NB4 (cell line): Measurements from ENCODE around the gene MGMT.

Experiments used
- DNase-seq: peaks from one replicate; pipeline ENCODE4 v3.0.0; 2010; ENCODE audit warnings: low read depth
- H3K4me3 ChIP-seq: one replicate; pipeline ENCODE4 v1.5.1; 2011; ENCODE audit warnings: mild to moderate bottlenecking, low read depth, low read length, moderate library complexity
- MAX ChIP-seq: IDR thresholded peaks from 2 replicates; pipeline ENCODE4 v1.6.1; 2011; ENCODE audit warnings: low read depth, low read length
- MYC ChIP-seq: IDR thresholded peaks from 2 replicates; pipeline ENCODE4 v1.6.1; 2011; ENCODE audit warnings: low read depth, low read length
- POLR2A ChIP-seq: IDR thresholded peaks from 2 replicates; pipeline ENCODE4 v1.6.1; 2011; ENCODE audit warnings: mild to moderate bottlenecking; ENCODE audit not compliant: insufficient read length; ENCODE audit errors: extremely low read depth
- TF ChIP-seq, protein P1 (sequence below): IDR thresholded peaks from one replicate; pipeline ENCODE4 v1.5.1; 2012; ENCODE audit warnings: low read depth, low read length

MGMT gene

GRCh38 chr10:129440722-129441316, 26.2 kb upstream of the MGMT start:
- DNase-seq: no peak
- TF ChIP-seq MAX (no peak), POLR2A (no peak), MYC (no peak)
- TF ChIP-seq, protein P1, sequence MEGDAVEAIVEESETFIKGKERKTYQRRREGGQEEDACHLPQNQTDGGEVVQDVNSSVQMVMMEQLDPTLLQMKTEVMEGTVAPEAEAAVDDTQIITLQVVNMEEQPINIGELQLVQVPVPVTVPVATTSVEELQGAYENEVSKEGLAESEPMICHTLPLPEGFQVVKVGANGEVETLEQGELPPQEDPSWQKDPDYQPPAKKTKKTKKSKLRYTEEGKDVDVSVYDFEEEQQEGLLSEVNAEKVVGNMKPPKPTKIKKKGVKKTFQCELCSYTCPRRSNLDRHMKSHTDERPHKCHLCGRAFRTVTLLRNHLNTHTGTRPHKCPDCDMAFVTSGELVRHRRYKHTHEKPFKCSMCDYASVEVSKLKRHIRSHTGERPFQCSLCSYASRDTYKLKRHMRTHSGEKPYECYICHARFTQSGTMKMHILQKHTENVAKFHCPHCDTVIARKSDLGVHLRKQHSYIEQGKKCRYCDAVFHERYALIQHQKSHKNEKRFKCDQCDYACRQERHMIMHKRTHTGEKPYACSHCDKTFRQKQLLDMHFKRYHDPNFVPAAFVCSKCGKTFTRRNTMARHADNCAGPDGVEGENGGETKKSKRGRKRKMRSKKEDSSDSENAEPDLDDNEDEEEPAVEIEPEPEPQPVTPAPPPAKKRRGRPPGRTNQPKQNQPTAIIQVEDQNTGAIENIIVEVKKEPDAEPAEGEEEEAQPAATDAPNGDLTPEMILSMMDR: no peak
- no peak overlapping the region for H3K4me3 ChIP-seq

DNA sequence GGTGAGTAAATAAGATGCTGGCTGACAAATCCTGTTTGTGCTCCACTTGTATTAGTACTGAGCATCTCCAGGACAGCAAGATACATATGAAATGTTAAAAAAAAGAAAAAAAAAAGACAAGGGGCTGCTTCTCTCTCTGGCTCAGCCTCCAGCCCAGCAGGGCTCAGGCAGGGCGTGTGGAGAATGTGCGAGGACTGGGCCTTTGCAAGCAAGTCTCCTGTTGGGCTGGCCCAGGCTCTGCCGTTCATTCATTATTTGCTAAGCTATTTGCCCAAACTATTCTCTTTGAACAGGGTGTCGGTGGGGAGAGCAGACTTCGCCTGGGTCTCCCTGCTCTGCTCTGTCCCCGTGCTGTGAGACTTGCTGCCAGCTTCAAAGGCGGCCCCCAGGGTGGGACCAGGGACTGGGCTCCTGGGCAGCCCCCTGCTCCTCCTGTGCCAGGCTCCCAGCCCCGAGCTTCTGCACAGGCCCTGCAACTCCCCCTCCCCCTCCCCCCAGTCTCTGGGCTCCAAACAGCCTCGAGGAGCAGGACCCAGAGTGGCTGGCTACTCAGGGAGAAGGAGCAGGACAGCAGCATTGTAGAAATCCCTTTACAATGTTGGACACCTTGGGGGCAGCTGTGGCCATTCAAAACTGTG, 25.6 kb upstream of the MGMT start:
- no peak for TF ChIP-seq MYC
- TF ChIP-seq POLR2A: no peak

GRCh38 chr10:129442866-129443265, 24.2 kb upstream of the MGMT start:
- no peak overlapping the region for H3K4me3 ChIP-seq
- no peak for TF ChIP-seq MYC
- TF ChIP-seq MAX: no peak
- TF ChIP-seq, protein P1: no peak
- TF ChIP-seq POLR2A: no peak
- no peak for DNase-seq

More for the DNA sequence above, 25.6 kb upstream of the MGMT start:
- H3K4me3 ChIP-seq: no peak overlapping the region
- DNase-seq: no peak

DNA sequence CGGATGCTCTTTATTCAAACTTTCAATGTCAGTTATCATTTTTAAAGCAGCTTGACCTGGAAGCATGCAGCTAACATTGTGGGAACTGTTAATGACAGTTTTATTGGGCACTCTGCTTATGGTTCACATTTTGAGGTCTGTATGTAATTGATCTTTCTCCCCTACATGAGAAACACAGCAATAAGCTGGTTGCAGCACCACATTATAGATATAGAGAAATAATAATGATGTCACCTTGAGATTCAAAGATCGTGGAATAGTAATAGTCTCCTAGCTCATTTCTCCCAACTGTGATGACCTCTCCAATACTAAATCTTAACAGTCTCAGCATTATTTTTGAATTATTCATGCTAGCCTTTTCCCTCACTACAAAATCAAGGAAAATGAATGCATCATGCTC, 22.7 kb upstream of the MGMT start:
- DNase-seq: no peak
- H3K4me3 ChIP-seq: no peak overlapping the region
- no peak for TF ChIP-seq MAX
- TF ChIP-seq MYC: no peak
- TF ChIP-seq POLR2A: no peak
- TF ChIP-seq, protein P1: no peak

DNA sequence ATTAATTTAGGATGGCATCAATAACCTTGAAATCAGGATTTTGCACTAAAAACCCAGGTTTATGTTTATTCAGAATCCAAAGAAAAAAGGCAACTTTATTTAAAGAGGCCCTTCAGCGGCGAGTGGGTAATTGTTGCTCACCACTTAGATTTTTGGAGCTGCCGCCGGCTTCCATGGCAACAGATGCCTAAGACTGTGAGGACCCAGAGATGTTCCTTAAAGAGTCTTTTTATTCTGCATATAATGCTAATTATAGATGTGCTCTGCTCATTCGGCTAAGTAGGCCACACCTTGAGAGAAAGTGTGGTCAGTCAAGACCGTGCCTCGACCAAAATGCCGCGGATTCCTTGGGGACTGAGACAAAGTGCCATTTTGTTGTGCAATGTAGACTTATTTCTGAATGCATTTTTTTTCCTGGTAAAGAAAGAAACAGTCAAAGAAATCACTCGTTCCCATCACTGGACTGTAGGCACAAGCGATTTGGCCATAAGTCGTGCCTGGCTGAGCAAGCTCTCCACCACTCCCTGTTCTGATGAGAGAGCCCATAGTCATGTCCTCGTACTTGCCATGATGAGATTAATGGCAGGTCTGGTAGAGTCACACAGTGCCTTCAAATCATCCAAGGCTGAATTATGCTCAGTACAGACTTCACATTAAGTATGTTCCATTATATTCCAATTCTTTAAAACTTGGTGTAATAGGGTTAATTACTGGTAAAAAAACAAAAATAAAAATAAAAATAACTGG, 21.4 kb upstream of the MGMT start:
- TF ChIP-seq, protein P1: no peak
- no peak for TF ChIP-seq MYC
- H3K4me3 ChIP-seq: no peak overlapping the region
- DNase-seq: no peak

DNA sequence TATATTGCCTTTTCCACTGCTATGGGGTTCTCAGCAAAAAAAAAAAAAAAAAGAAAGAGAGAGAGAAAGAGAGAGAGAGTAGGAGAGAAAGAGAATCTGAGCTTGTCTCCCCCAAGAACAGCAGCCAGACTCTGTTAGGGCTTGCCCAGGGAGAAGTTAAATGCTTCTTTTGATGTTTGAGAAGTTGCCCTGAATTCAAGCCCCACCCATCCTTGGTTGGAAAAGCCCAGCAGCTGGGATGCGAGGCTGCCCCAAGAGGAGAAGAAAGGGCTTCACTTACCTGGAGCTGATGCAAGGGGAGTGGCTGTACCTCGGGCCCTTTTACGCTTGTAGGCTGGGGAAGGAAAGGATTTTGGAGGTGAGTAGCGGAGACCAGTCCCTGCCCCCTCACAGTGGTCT, 20.9 kb upstream of the MGMT start:
- H3K4me3 ChIP-seq: no peak overlapping the region
- no peak for DNase-seq
- TF ChIP-seq MAX (no peak), POLR2A (no peak), MYC (no peak)
- TF ChIP-seq, protein P1: no peak
